ENCODE data around the gene GHR.

The GHR gene

GRCh38 chr5:42490831-42491230, 67.6 kb downstream of the GHR start:
- no peak overlapping the region for H3K4me3 ChIP-seq (ENCODE audit: low read depth, low read length)
- DNase-seq, result no peak
- no peak overlapping the region for H3K27ac ChIP-seq
- no peaks in the 10 kb centered on the region for H3K9me3 ChIP-seq (ENCODE audit: severe bottlenecking)
- H3K27me3 ChIP-seq (ENCODE audit: insufficient read depth, low read depth, severe bottlenecking), result peaks cover 34% of the 10 kb centered on the region
- TF ChIP-seq, protein P1, sequence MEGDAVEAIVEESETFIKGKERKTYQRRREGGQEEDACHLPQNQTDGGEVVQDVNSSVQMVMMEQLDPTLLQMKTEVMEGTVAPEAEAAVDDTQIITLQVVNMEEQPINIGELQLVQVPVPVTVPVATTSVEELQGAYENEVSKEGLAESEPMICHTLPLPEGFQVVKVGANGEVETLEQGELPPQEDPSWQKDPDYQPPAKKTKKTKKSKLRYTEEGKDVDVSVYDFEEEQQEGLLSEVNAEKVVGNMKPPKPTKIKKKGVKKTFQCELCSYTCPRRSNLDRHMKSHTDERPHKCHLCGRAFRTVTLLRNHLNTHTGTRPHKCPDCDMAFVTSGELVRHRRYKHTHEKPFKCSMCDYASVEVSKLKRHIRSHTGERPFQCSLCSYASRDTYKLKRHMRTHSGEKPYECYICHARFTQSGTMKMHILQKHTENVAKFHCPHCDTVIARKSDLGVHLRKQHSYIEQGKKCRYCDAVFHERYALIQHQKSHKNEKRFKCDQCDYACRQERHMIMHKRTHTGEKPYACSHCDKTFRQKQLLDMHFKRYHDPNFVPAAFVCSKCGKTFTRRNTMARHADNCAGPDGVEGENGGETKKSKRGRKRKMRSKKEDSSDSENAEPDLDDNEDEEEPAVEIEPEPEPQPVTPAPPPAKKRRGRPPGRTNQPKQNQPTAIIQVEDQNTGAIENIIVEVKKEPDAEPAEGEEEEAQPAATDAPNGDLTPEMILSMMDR (IDR thresholded peaks at IDR 0.05; ENCODE audit: low read depth, low read length), result no peak
- no peaks in the 10 kb centered on the region for H3K36me3 ChIP-seq

GRCh38 chr5:42491699-42492098, 68.5 kb downstream of the GHR start:
- no peaks in the 10 kb centered on the region for H3K36me3 ChIP-seq
- no peak overlapping the region for H3K27ac ChIP-seq
- no peaks in the 10 kb centered on the region for H3K9me3 ChIP-seq (ENCODE audit: severe bottlenecking)
- no peak overlapping the region for H3K4me3 ChIP-seq (ENCODE audit: low read depth, low read length)
- H3K27me3 ChIP-seq (ENCODE audit: insufficient read depth, low read depth, severe bottlenecking), result peaks cover 29% of the 10 kb centered on the region
- DNase-seq, result no peak
- TF ChIP-seq, protein P1 (IDR thresholded peaks at IDR 0.05; ENCODE audit: low read depth, low read length), result no peak

DNA sequence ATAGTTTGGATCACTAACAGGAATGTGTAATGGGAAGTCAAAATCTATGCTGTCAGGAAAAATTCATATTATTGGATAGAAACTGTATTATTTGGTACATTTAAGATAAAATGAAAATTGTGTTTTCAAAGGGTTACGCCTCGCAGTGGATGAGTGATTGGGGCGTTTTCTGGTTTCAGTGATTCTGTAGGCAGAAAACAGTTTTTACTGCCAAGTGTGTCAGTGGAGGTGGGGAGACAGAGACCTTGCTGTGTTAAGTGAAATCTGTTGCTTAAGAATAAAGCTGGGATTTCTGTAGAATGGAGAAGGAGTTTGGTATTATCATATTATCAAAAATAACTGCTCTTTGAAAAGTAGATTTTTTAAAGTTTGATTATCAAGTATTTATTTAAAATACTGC, 69.7 kb downstream of the GHR start:
- TF ChIP-seq, protein P1 (IDR thresholded peaks at IDR 0.05; ENCODE audit: low read depth, low read length), result no peak
- H3K27me3 ChIP-seq (ENCODE audit: insufficient read depth, low read depth, severe bottlenecking), result peaks cover 16% of the 10 kb centered on the region
- H3K9me3 ChIP-seq (ENCODE audit: severe bottlenecking), result no peaks in the 10 kb centered on the region
- H3K27ac ChIP-seq, result no peak overlapping the region
- no peak for DNase-seq
- H3K36me3 ChIP-seq, result no peaks in the 10 kb centered on the region
- H3K4me3 ChIP-seq (ENCODE audit: low read depth, low read length), result no peak overlapping the region

DNA sequence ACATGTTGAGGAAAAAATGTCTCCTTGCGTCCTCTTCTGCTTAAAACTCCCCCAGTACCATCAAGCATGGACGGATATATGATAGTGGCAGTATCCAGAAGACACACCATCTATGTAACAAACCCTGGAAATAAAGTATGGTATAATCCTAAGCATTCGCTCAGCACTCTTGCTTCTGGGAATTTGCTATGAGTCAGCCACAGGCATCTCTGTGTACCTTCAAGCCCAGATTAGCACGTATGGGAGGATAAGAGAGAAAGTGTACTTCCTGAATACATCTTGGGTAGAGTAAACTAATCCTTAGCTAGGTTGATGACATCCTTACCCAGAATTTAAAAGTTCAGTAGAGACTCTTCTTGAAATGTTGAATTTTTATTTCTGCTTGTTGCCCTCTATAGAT, 71.2 kb downstream of the GHR start:
- TF ChIP-seq, protein P1 (IDR thresholded peaks at IDR 0.05; ENCODE audit: low read depth, low read length), result no peak
- H3K4me3 ChIP-seq (ENCODE audit: low read depth, low read length), result no peak overlapping the region
- H3K27ac ChIP-seq, result no peak overlapping the region
- H3K27me3 ChIP-seq (ENCODE audit: insufficient read depth, low read depth, severe bottlenecking), result peaks cover 16% of the 10 kb centered on the region
- DNase-seq, result no peak
- no peaks in the 10 kb centered on the region for H3K9me3 ChIP-seq (ENCODE audit: severe bottlenecking)
- no peaks in the 10 kb centered on the region for H3K36me3 ChIP-seq

DNA sequence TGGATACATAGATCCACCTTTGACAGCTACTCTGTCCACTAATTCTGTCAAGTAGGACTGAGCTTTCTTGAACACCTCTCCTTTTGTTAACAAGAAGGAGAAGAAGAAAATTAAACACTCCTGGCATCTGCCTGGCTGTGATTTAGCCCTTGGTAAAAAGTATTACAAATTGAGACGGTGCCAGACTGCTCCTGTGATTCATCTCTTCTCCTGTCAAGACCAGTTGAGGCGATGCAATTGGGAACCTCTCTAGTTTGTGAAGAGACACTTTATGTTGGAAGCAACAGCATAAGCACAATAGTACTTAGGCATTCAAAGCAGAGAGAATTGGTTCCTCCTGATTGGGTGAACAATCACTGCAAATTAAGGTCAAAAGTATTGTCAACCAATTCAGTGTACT, 72.7 kb downstream of the GHR start:
- H3K27me3 ChIP-seq (ENCODE audit: insufficient read depth, low read depth, severe bottlenecking), result peaks cover 22% of the 10 kb centered on the region
- TF ChIP-seq, protein P1 (IDR thresholded peaks at IDR 0.05; ENCODE audit: low read depth, low read length), result no peak
- H3K4me3 ChIP-seq (ENCODE audit: low read depth, low read length), result no peak overlapping the region
- DNase-seq, result no peak
- H3K9me3 ChIP-seq (ENCODE audit: severe bottlenecking), result no peaks in the 10 kb centered on the region
- H3K36me3 ChIP-seq, result no peaks in the 10 kb centered on the region
- H3K27ac ChIP-seq, result no peak overlapping the region

GRCh38 chr5:42496397-42497156, 73.3 kb downstream of the GHR start:
- Histone ChIP-seq H3K36me3 (no peaks in the 10 kb centered on the region), H3K27ac (no peak overlapping the region), H3K9me3 (ENCODE audit: severe bottlenecking) (no peaks in the 10 kb centered on the region), H3K4me3 (ENCODE audit: low read depth, low read length) (no peak overlapping the region), H3K27me3 (ENCODE audit: insufficient read depth, low read depth, severe bottlenecking) (peaks cover 22% of the 10 kb centered on the region)
- TF ChIP-seq, protein P1 (IDR thresholded peaks at IDR 0.05; ENCODE audit: low read depth, low read length), result no peak
- DNase-seq, result no peak
